IMR-90 (cell line): ENCODE data around the gene SH3RF3. TPM values are rescaled to one million over a fixed set of nuclear protein-coding genes. Genes with fewer than 3 reads are reported as not detected.

ENCODE experiments used
- ATAC-seq: fragments of 200-7000 bp; cut with Tn5 transposase; 2 replicates; pipeline ENCODE4 v1.9.1; 2020; ENCODE audit warnings: low read depth, mild to moderate bottlenecking, moderate library complexity
- BruUV-seq: library from RNA; stranded (reverse); fragments of 400-500 nt; replicated peaks from 2 replicates; lab custom pipeline; 2021; lab: Mats Ljungman, UMichigan
- CTCF ChIA-PET: fragments of 300-600 bp; formaldehyde crosslinking; extraction: SDS; loops from one replicate; lab custom pipeline; 2021; ENCODE audit warnings: antibody characterized with exemption; lab: Yijun Ruan, JAX
- POLR2A ChIA-PET: fragments of 300-600 bp; sonication (Branson Sonifier 250); formaldehyde crosslinking; loops from one replicate; lab custom pipeline; 2022; ENCODE audit warnings: antibody characterized with exemption; ENCODE audit not compliant: unreplicated experiment; lab: Charles Lee
- DNase-seq: peaks from one replicate; pipeline ENCODE4 v3.0.0; 2013
- H2AFZ ChIP-seq: replicated peaks from 2 replicates; pipeline ENCODE3; 2013; ENCODE audit warnings: low read length, mild to moderate bottlenecking; ENCODE audit not compliant: poor library complexity
- H2AK5ac ChIP-seq: 2 replicates; pipeline ENCODE4 v1.6.1; 2013; ENCODE audit warnings: low read depth, low read length, inconsistent platforms
- H2AK9ac ChIP-seq: replicated peaks from 2 replicates; pipeline ENCODE3; 2013; ENCODE audit warnings: mild to moderate bottlenecking, low read depth, low read length, moderate library complexity; ENCODE audit not compliant: poor library complexity
- H2BK120ac ChIP-seq: 2 replicates; pipeline ENCODE4 v1.6.1; 2013; ENCODE audit warnings: low read depth, low read length, inconsistent platforms
- H2BK15ac ChIP-seq: 3 replicates; pipeline ENCODE4 v1.6.1; 2013; ENCODE audit warnings: low read depth, low read length, inconsistent platforms
- H2BK20ac ChIP-seq: 2 replicates; pipeline ENCODE4 v1.6.1; 2013; ENCODE audit warnings: low read depth, mild to moderate bottlenecking, inconsistent platforms, low read length, moderate library complexity
- H2BK5ac ChIP-seq: 2 replicates; pipeline ENCODE4 v1.6.1; 2013; ENCODE audit warnings: mild to moderate bottlenecking, low read depth, low read length, inconsistent platforms; ENCODE audit not compliant: poor library complexity, severe bottlenecking
- H3K14ac ChIP-seq: replicated peaks from 2 replicates; pipeline ENCODE4 v1.6.1; 2013; ENCODE audit warnings: low read depth, low read length, inconsistent platforms
- H3K18ac ChIP-seq: 2 replicates; pipeline ENCODE4 v1.6.1; 2013; ENCODE audit warnings: low read depth, low read length, control low read depth
- H3K23ac ChIP-seq: 2 replicates; pipeline ENCODE4 v1.6.1; 2013; ENCODE audit warnings: low read depth, low read length, inconsistent platforms
- H3K27ac ChIP-seq: 2 replicates; pipeline ENCODE4 v1.5.1; 2013; ENCODE audit warnings: mild to moderate bottlenecking, control low read depth, low read length; ENCODE audit not compliant: insufficient read depth
- H3K27me3 ChIP-seq: 2 replicates; pipeline ENCODE4 v1.6.1; 2013; ENCODE audit warnings: low read length; ENCODE audit not compliant: control insufficient read depth, insufficient read depth
- H3K36me3 ChIP-seq: 2 replicates; pipeline ENCODE4 v1.6.1; 2013; ENCODE audit warnings: low read length, mixed read lengths; ENCODE audit not compliant: control insufficient read depth, insufficient read depth
- H3K4ac ChIP-seq: 2 replicates; pipeline ENCODE4 v1.6.1; 2013; ENCODE audit warnings: low read depth, low read length, inconsistent platforms
- H3K4me1 ChIP-seq: 2 replicates; pipeline ENCODE4 v1.6.1; 2013; ENCODE audit warnings: low read length, mixed read lengths; ENCODE audit not compliant: control insufficient read depth, insufficient read depth
- H3K4me2 ChIP-seq: 2 replicates; pipeline ENCODE4 v1.6.1; 2013; ENCODE audit warnings: low read depth, mild to moderate bottlenecking, control low read depth, low read length, moderate library complexity
- H3K4me3 ChIP-seq: 2 replicates; pipeline ENCODE4 v1.5.1; 2013; ENCODE audit warnings: low read depth, mild to moderate bottlenecking, control low read depth, low read length, moderate library complexity; ENCODE audit not compliant: insufficient read depth
- H3K56ac ChIP-seq: 2 replicates; pipeline ENCODE4 v1.6.1; 2013; ENCODE audit warnings: low read length, inconsistent platforms; ENCODE audit not compliant: insufficient read depth; ENCODE audit errors: extremely low read depth
- H3K79me1 ChIP-seq, 2 experiments: 2 replicates each; pipeline ENCODE4 v1.6.1; 2013; ENCODE audit warnings: low read length in 2 of 2, inconsistent platforms in 1 of 2, low read depth in 1 of 2
- H3K9ac ChIP-seq: 2 replicates; pipeline ENCODE4 v1.6.1; 2013; ENCODE audit warnings: low read depth, low read length, control low read depth
- H3K9me1 ChIP-seq: 2 replicates; pipeline ENCODE4 v1.6.1; 2013; ENCODE audit warnings: low read length, inconsistent platforms; ENCODE audit not compliant: insufficient read depth
- H3K9me3 ChIP-seq: 2 replicates; pipeline ENCODE4 v1.6.1; 2013; ENCODE audit warnings: low read length; ENCODE audit not compliant: control insufficient read depth, insufficient read depth
- H4K20me1 ChIP-seq: 2 replicates; pipeline ENCODE4 v1.6.1; 2013; ENCODE audit warnings: low read length, inconsistent platforms; ENCODE audit not compliant: insufficient read depth
- H4K5ac ChIP-seq: 2 replicates; pipeline ENCODE4 v1.6.1; 2013; ENCODE audit warnings: mild to moderate bottlenecking, low read depth, low read length, control low read depth
- H4K8ac ChIP-seq, 2 experiments: 2 replicates each; pipeline ENCODE4 v1.6.1; 2013; ENCODE audit warnings: low read depth in 2 of 2, low read length in 2 of 2, control low read depth in 1 of 2, inconsistent platforms in 1 of 2
- H4K91ac ChIP-seq: 2 replicates; pipeline ENCODE4 v1.6.1; 2013; ENCODE audit warnings: low read depth, low read length, inconsistent platforms; ENCODE audit not compliant: insufficient read depth
- BHLHE40 ChIP-seq: fragments of 150-350 bp; IDR thresholded peaks from 2 replicates; pipeline ENCODE4 v1.6.1; 2016; ENCODE audit warnings: mild to moderate bottlenecking, low read depth, low read length
- CEBPB ChIP-seq: IDR thresholded peaks from 2 replicates; pipeline ENCODE4 v1.6.1; 2012; ENCODE audit warnings: low read depth, low read length, improper control_type of control experiment
- CHD1 ChIP-seq: IDR thresholded peaks from 2 replicates; pipeline ENCODE4 v1.6.1; 2012; ENCODE audit warnings: low read depth, low read length, improper control_type of control experiment
- FOS ChIP-seq: fragments of 150-350 bp; IDR thresholded peaks from 2 replicates; pipeline ENCODE4 v1.6.1; 2016; ENCODE audit warnings: low read depth, low read length
- MAZ ChIP-seq: IDR thresholded peaks from 2 replicates; pipeline ENCODE4 v1.6.1; 2012; ENCODE audit warnings: low read depth, mild to moderate bottlenecking, low read length, improper control_type of control experiment, moderate library complexity, borderline replicate concordance
- NFE2L2 ChIP-seq: fragments of 150-350 bp; IDR thresholded peaks from 2 replicates; pipeline ENCODE4 v1.6.1; 2016; ENCODE audit warnings: low read depth, mild to moderate bottlenecking, low read length
- POLR2A ChIP-seq: IDR thresholded peaks from 2 replicates; pipeline ENCODE4 v1.6.1; 2012; ENCODE audit warnings: mild to moderate bottlenecking, low read depth, low read length
- RAD21 ChIP-seq: IDR thresholded peaks from 2 replicates; pipeline ENCODE4 v1.6.1; 2012; ENCODE audit warnings: low read length, improper control_type of control experiment
- SMC3 ChIP-seq: fragments of 150-350 bp; IDR thresholded peaks from 2 replicates; pipeline ENCODE4 v1.6.1; 2016; ENCODE audit warnings: low read depth, mild to moderate bottlenecking, antibody characterized with exemption, low read length, moderate library complexity
- WGBS, 2 experiments: methylation state at CpG; one replicate each; pipeline versions ENCODE4 v1.1.5 to v1.1.7; 2013; ENCODE audit warnings: missing lambda C conversion rate in 2 of 2; ENCODE audit not compliant: insufficient read length in 1 of 2; ENCODE audit errors: extremely low coverage in 2 of 2; 5-methylcytosine and 5-hydroxymethylcytosine counted together
- dilution Hi-C: fragments of 300-500 bp; cut with HindIII; formaldehyde crosslinking; loops from one replicate; pipeline ENCODE4 v1.14.3; 2018; ENCODE audit warnings: low sequenced_read_pairs; ENCODE audit not compliant: unreplicated experiment
- in situ Hi-C: fragments of 300-500 bp; cut with MboI; formaldehyde crosslinking; loops from 3 replicates; pipeline ENCODE4 v1.14.3; 2019; ENCODE audit warnings: low sequenced_read_pairs, inconsistent platforms, mixed read lengths
- intact Hi-C: fragments of 100-400 bp; cut with micrococcal nuclease; formaldehyde crosslinking; loops from 2 replicates; pipeline ENCODE4 v1.10.0; 2022
- polyA plus RNA-seq, 3 experiments: library from polyadenylated mRNA; depleted of rRNA; stranded (reverse); fragments of >200 nt; gene quantifications; 2 replicates each; pipeline ENCODE4 v1.2.3, GENCODE V29; 2012; ENCODE audit warnings: low replicate concordance in 1 of 3
- total RNA-seq: library from RNA; depleted of rRNA; stranded (reverse); fragments of >200 nt; gene quantifications from 2 replicates; pipeline ENCODE4 v1.2.3, GENCODE V29; 2012
- TF ChIP-seq, protein P1 (sequence below): fragments of 150-350 bp; IDR thresholded peaks from 2 replicates; pipeline ENCODE4 v1.6.1; 2016; ENCODE audit warnings: low read depth, mild to moderate bottlenecking, low read length, moderate library complexity, borderline replicate concordance
- TF ChIP-seq, protein P2 (sequence below): fragments of 150-350 bp; IDR thresholded peaks from 2 replicates; pipeline ENCODE4 v1.6.1; 2017; ENCODE audit warnings: mild to moderate bottlenecking, antibody characterized with exemption, low read length, low read depth

The SH3RF3 gene
- total and polyA plus RNA-seq, 2 of the 4 experiments (the other 2 are of a cell fraction) = 3.4 to 5.3 TPM

DNA sequence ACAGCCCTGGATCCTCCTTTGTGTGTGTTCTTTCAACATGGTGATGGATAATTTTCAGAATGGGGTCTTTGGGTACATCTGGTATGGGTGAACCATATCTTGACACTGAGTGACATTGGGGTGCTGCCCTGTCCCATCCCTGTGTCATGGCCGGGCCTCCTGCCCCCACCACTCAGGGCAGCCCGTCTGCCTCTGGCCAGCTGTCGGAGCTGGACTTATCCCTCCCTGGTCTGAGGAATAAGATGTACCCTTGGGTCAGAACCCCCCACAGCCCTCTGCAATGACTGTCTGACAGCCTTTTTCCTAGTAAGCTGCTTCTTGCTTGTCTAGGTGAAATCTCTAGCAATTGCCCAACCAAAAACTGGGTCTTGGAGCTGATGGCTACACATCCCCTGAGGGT, 142.9 kb downstream of the SH3RF3 start:
- H3K4ac ChIP-seq = no peak overlapping the region
- no peak overlapping the region for H2BK15ac ChIP-seq
- no peaks in the 10 kb centered on the region for H3K36me3 ChIP-seq
- DNase-seq (no peak), ATAC-seq (no peak)
- H4K20me1 ChIP-seq = peaks cover 81% of the 10 kb centered on the region
- no peak overlapping the region for H3K9ac ChIP-seq
- H3K4me3 ChIP-seq = no peak overlapping the region
- ChIA-PET CTCF (interaction anchor here (0.6 kb wide), 1 partner anchor 87 kb away, joined by 3 read pairs; no protein-coding TSS in a partner anchor), POLR2A (no interaction called here)
- peaks cover 45 to 86% of the 10 kb centered on the region in 2 experiments for H3K79me1 ChIP-seq
- H3K23ac ChIP-seq = no peak overlapping the region
- intact Hi-C loops (no loop called here), dilution Hi-C loops (no loop called here), in situ Hi-C loops (no loop called here)
- no TSS peak for BruUV-seq
- H3K27ac ChIP-seq = no peak overlapping the region
- no peak overlapping the region for H2BK20ac ChIP-seq
- peaks cover 10% of the 10 kb centered on the region; the same call in 1 of the 2 replicates for H3K4me1 ChIP-seq
- no peaks in the 10 kb centered on the region for H3K27me3 ChIP-seq
- H3K9me3 ChIP-seq = no peaks in the 10 kb centered on the region
- H2AFZ ChIP-seq = no peak overlapping the region
- H3K4me2 ChIP-seq = no peak overlapping the region
- H3K9me1 ChIP-seq = peaks cover 31% of the 10 kb centered on the region
- no peak overlapping the region for H4K5ac ChIP-seq
- no peak for TF ChIP-seq SMC3
- TF ChIP-seq FOS = no peak
- no peak for TF ChIP-seq RAD21
- no peak for TF ChIP-seq CHD1
- TF ChIP-seq POLR2A = no peak
- TF ChIP-seq MAZ = no peak
- TF ChIP-seq, protein P1, sequence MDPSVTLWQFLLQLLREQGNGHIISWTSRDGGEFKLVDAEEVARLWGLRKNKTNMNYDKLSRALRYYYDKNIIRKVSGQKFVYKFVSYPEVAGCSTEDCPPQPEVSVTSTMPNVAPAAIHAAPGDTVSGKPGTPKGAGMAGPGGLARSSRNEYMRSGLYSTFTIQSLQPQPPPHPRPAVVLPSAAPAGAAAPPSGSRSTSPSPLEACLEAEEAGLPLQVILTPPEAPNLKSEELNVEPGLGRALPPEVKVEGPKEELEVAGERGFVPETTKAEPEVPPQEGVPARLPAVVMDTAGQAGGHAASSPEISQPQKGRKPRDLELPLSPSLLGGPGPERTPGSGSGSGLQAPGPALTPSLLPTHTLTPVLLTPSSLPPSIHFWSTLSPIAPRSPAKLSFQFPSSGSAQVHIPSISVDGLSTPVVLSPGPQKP = no peak
- no peak for TF ChIP-seq CEBPB
- TF ChIP-seq NFE2L2 = no peak
- TF ChIP-seq BHLHE40 = no peak
- TF ChIP-seq, protein P2, sequence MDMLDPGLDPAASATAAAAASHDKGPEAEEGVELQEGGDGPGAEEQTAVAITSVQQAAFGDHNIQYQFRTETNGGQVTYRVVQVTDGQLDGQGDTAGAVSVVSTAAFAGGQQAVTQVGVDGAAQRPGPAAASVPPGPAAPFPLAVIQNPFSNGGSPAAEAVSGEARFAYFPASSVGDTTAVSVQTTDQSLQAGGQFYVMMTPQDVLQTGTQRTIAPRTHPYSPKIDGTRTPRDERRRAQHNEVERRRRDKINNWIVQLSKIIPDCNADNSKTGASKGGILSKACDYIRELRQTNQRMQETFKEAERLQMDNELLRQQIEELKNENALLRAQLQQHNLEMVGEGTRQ = no peak
- H4K8ac ChIP-seq = no peak overlapping the region
- no peak overlapping the region for H2AK5ac ChIP-seq
- H2BK120ac ChIP-seq = no peak overlapping the region
- H3K14ac ChIP-seq = no peak overlapping the region
- no peak overlapping the region for H4K91ac ChIP-seq
- H3K18ac ChIP-seq = no peak overlapping the region
- no peak overlapping the region for H2BK5ac ChIP-seq
- H2AK9ac ChIP-seq = no peak overlapping the region
- WGBS, 2 experiments = no CpG with 5 or more reads among the region's 3 CpGs
- H3K56ac ChIP-seq = no peak overlapping the region
